ENCODE data around the gene PROX1. TPM values are rescaled to one million over a fixed set of nuclear protein-coding genes. Genes with fewer than 3 reads are reported as not detected.
A peak's percentile ranks its signal among the peaks of the same experiment; 100 is the strongest.

The PROX1 gene
- total RNA-seq, 1 donor from 2014 or later: 3.4 TPM

DNA sequence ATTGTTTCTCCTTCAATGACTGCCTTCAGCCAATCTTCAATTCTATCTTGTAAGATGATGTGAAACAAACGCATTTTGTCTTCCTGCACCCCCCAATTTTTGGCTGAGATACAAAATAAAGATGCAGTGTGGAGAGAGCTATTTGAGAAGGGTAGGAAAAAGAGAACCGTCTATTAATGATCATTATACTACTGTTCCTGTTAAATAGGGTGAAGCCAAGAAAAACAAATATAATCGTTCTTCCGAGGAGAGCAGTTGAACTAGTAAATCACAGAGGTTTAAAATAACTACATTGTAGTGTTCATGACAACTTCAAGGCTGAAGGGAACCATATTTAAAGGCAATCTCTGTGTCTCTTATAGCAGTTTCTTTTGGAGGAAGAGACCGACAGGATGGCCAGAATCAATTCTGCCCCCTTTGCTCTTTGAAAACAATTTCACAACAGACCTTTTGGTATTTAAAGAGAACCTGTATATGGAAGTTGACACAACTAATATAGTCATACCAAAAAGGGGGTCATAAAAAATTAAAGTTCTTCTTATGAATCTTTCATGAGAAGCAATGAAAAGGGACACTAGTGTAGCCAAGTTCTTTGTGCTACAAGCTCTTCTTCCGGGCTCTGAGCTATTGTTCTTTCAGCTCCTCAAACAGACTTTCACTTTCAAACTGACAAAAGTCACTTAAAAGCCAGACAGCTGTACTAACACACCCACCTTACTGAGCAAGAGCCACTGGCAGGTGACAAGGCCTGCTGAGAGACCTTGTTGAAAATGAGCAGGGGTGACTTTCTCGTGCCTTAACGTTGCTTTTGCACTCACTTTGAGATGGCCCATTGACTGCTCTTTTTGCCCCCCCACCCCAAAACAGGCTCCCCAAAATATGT lies 30.9 kb downstream of the PROX1 start:
- DNase-seq (ENCODE audit: low spot score): no peak

DNA sequence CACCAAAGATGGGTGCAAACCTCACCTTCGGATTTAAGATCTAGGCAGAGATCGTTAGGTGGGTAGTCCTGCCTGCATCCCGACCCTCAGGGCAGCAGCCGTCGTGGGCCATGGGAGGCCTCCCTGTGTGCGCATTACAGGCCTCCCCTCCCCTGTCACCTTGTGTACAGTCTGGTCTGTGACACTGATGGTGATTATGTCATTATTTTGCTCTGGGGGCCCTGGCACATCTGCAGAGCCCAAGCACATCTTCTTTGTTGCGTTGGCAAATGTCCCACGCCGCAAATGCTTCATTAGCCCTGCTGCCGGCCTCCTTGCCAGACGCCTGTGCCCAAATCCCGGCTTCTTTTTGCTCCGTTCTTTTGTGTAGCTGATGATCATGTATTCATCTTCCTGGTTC lies 31.7 kb downstream of the PROX1 start:
- DNase-seq (ENCODE audit: low spot score): no peak

DNA sequence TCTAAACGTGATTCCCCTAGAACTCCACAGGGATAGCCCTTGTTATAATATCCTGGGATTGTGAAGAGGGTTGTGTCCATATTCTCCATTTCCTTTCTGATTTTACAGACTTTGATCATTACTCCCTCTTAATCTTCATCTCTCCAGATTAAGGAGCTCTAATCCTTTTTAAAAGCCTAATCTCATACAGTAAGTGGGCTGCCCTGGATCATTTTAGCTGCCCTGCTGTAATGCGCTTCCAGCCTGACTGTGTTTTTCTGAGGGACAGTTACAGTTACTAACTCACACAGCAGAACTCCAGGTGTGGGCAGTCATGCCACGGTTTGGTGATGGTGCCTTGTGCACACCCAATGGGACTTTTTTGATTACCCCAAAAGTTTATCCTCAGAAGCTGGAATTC lies 33.5 kb downstream of the PROX1 start:
- DNase-seq (ENCODE audit: low spot score): no peak

DNA sequence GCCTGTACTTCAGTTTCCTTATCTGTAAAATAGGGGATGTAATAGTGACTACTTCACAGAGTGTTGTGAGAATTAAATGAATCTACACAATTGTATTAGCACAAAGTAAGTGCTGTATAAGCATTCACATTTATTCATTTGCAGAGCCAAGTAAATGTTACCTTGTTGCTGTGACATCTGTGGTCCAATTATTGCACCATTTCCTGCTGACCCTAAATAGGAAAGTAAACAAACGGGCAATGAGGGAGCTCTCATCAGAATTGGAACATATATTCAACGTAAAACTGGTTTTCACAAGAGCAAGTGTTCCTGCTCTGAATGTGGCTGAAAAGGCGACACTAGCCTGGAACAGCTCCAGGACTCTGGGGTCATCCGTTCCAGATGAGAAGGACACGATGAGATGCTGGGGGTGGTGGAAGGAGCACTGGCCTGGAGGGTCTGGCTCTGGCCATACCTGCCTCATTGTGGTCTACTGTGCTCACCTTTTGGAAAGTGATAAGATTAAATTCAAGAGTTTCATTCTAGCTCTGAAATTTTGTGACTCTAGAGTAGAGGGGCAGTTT lies 34.5 kb downstream of the PROX1 start:
- DNase-seq (ENCODE audit: low spot score): no peak

DNA sequence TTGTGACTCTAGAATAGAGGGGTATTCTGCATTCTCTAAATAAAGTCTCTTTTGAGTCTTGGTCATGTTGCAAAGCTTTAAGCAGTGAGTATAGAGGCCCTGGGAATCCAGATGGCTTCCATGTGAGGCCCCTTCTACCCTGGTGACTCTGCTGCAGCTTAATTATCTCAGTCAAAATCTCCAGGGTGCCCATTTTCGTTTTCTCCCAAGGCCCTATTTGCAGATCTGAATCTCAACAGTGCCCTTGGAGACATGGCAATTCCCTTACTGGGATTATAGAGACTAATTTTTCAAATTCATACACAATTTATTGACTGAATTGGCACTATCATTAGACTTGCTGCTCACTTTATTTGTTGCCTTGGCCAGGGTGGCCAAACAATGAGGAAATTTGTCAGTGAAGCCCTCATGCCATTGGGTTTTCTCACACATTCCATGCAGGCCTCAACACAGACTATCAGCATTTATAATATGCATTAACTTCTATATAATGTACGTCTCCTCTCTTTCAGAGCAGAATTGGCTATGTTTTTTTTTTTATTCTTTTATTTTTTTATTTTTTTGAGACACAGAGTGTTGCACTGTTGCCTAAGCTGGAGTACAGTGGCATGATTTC lies 35.1 kb downstream of the PROX1 start:
- DNase-seq (ENCODE audit: low spot score): no peak

DNA sequence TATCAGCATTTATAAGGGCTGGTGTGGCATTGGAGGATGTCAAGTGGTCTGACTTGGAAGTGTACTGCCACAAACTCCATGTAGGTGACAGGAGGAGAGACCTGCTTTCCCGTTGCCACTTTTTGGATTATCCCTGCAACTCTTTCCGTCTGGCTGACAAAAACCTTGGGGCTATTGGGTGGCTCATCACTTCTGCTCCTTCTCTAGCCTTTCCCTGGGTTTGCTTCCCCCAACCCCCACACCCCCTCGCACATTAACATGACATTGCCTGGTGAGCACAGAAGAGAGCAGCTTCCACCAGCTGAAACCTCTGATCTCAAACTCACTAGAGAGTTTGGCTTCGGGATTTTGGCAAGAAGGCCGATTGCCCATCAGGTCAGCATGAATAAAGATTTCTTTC lies 39.2 kb downstream of the PROX1 start:
- DNase-seq (ENCODE audit: low spot score): no peak

DNA sequence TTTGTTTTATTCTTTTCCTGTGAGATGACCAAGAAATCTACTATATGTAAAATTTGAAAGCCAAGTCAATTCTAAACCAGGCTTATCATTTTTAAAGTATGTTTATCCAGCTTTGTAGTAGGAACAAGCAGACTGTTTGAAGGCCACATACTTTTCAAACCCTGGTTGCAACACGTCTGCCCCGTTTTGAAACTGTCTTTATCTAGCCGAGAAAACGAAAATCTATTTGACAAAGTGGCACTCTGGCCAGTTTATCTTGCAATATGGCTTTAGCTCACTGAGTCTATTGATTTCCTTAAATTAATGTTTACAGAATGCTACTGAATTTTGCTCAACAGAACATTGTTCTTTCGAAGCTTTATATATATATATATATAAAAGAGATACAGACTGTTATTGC lies 39.7 kb downstream of the PROX1 start:
- DNase-seq (ENCODE audit: low spot score): peak; percentile 22

DNA sequence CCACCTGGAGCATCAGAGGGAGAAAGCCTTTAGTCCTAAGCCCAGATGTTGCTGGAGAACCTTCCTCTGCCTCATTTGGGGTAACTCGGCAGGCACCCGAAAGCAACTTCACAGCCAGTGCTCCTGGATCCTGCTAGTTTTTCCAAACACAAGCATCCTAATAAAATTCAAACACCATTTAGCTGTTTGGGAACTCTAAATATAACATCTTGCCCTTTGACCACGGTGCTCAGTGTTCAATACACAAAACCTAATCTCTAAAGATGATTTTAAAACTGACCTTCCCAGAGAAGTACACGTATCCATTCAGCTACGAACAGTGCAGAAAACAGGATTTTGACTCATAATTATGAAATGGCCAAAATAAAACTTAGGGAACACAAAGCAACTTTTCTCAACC lies 40.3 kb downstream of the PROX1 start:
- no peak for DNase-seq (ENCODE audit: low spot score)

DNA sequence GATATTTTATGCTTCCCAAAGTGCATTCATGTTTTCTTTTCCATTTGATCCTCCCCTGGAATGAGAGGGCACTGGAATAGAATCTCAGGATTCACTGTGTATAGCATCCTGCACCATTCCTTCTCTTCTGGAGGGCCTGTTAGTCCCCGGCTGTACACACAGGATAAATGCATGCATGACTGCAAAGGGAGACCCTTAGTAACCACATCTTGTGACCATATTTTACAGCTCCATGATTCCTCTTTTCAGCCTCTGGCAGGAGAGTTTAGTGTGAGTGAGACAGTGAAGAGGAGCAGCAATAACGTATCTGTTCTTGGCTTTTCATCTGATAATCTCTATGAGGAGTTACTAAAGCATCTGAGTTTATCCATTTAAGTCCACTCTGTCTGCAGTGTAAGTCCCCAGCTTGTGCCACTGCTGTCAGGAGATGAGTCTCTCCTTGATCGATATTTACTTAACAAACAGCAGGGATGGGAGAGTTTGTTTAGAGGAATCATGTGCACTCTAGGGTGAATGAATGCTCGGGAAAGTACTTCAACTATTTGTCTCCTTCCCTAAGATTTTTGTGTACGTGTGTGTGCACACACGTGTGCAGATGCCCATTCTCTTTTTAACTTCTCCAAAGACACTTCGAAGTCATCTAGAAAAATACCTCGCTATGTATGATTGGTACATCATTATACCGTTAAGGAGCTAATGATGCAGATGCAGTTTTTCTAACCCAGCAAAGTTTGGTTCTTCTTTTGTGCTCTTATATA lies 41.1 kb downstream of the PROX1 start:
- DNase-seq (ENCODE audit: low spot score): peak; percentile 85

DNA sequence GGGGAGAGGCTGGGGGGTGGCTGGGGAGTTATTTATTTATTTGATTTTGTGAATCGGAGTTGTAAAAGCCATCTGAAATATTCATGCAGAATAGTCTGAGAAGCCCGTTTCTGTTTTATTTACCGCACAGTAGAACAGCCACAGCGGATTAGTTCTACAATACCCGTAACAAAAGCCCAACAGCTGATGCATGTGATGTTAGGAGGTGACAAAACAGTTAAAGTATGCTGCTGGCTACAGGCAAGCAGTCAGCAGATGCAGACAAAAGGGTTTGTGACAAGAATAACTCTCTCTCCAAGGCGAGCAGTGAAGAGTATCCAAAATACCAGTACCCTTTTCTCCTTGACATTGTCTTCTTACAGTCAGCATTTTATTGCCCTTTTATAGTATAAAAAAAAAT lies 42.0 kb downstream of the PROX1 start:
- no peak for DNase-seq (ENCODE audit: low spot score)

DNA sequence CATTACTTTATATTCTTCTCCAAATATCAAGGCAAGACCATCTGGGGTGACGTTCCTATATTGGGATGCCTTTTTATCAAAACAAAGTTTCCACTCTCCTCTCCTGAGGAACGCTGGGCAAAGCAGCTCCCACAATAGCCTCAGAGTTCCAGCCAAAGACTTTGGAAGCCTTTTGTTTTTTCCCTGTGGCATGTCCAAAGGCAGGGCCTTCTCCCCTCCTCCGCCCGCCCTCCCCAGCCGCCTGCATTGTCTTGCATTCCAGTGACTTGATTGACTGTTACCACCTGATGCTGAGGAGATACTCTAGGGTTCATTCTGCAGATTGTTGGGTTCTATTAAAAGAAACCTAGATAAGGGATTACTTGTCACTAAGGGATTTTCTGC lies 43.5 kb downstream of the PROX1 start:
- DNase-seq (ENCODE audit: low spot score): no peak

DNA sequence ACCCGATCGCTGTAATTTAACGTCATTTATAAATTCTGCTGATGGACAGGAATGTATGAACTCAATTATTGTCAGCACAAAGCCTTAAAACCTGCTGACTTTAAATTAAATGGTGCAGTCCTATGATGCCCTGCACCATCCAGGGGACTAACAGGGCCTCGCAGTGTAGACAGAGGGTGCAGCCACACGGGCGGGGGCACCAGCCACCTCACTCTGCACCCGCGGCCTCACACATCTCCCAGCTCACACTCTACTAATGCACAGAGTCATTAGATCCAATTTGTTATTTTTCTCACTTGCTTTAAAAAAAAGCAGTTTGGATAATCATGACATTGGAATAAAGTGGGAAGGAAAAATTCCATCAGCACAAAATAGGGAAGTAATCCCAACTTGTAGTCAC lies 49.7 kb downstream of the PROX1 start:
- DNase-seq (ENCODE audit: low spot score): no peak

DNA sequence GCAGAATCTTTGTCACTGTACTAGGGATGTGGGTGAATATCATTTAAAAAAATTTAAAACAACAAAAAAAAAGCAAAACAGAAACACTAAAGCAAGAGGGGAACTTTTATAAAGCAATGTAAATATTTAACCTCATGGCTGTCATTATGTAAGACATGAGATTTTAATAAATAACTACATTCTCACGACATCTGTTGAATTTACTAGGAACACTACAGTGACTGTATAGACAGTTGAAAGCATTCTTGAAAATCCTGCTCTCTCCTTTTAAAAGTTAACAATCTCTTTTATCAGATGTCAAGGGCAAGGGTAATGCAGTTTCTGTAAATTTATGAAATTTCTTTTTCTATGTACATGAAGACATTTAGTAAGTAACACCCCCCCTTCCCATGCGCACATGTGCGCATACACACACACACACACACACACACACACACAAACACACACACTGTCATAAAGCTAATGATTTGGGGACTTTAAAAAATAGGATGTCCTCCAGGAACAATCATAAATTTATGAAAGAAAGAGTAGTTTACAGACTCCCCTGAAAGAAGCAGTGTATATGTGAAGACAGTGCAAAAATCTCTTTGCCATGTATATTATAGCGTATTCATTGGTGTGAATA lies 51.7 kb downstream of the PROX1 start:
- no peak for DNase-seq (ENCODE audit: low spot score)

DNA sequence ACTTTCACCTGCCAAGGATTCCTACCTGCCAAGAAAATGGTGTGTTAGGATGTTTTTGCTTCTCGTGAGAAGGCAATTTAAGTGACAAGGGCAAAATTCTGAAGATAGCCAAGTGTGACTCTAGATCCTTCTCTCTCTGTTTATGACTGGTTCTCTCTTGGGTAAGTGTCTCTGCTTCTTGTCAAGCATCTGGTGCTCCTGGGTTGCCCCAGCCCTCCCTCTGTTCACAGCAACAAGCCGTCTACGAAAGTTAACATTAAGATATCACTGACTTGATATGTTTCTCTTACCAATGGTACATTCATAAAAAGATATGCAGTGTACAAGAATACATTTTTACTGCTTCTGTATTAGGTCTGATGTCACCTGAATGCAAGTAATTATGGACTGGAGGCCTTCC lies 55.4 kb downstream of the PROX1 start:
- DNase-seq (ENCODE audit: low spot score): no peak

DNA sequence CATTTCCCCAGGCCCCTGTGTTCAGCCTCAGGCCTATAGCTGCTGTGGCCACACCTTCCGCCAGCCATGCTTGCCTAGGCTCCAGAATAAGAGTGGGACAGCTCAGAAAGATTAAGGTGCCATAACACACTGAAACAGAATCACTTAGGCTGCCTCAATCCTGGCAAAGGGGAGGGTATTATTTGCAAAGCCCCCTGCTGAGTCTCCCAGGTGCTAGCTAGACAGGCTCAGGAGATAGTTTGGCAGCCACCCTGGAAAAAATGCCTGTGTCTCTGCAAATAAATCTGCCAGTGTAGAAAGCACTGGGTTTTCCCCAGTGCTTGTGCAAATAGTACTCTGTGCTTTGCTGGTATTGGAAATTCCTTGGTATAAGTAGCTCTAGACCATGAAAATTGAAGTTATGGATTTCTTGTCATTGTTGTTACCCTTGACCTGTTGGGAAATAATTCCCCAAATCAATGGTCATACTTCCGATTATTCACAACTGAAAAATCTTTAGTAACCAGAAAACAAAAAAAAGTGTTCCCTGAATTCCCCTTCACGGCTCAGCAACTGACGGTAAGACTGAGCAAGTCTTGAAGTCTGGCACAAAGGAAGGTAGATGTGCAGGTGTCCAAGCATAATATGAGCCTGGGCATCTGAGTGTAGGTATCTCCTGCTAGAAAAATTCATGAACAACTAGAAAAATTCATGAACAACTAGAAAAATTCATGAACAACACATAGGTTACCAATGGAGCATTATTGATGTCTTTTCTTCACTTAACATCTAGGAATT lies 56.9 kb downstream of the PROX1 start:
- no peak for DNase-seq (ENCODE audit: low spot score)

DNA sequence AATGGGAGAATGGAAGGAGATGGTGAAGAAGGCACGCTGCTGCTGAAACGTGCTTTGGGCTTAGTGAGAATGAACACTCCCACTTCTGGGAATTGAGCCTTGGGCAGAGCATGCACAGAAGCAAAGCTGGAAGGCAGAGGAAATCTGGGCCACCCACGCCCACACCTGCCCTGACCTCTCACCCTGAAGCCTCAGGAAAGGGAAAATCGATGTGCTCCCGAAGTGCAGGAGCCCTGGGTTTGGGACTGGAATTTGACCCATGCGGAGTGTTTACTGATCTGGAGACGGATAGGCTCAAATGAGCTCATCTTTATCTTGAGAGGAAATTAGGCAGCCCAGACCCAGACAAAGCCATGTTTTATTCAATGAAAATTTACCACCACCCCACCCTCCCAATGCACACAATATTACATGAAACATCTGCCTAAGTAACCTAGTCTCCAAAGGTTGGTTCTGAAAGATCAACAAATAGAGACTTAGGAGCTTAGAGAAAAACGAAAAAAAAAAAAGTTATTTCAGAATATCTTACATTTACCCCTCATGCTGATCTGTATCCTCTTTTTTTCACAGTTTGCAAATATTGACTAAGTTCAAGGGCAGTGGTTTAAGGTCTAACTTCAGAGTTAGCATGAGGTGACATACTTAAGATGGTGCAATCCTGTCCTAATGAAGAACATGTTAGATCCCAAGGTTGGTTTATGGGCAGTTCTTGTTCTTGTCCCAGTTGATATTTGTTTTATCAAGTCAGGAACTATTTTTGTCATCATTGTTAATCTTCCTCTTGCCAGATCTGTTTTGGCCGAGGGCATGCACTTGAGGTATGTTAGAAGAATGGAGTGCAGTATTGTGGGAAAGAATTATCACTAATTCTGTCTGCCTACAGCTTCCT lies 63.0 kb downstream of the PROX1 start:
- no peak for DNase-seq (ENCODE audit: low spot score)

DNA sequence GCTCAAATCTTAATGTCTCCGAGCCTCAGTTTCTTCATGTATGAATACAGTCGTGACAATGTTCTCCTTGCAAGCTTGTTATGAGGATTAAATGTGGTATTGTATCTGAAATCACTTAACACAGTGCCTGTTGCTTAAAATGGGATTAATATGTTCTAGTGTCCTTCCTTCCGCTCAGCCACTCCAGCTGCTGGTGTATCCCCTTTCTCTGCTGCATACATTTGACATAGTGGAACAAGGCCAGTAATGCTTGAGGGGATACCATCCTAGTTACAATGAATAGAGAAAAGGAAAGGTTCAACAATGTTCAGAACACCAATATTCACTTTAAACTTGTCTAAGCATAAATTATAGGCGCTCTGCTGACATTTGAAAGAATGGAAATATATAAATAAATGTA lies 64.0 kb downstream of the PROX1 start:
- no peak for DNase-seq (ENCODE audit: low spot score)

DNA sequence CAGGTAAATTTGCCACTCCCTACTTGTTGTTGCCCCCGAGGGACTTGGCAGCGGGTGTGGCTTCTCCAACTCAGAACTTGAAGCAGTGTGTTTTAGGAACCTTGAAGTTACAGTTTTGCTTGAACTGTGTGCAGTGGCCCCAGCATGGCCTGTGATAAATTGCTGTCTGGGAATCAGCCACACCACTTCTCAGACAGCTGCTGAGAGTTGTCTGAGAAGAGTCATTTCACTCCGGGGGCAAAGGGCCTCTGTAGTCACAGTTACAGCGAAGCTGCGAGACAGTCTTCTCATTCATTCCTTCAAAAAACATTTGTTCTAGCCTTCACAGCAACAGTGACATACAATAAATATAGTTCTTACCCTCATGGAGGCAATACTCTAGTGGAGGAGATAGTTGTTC lies 70.3 kb downstream of the PROX1 start:
- no peak for DNase-seq (ENCODE audit: low spot score)

DNA sequence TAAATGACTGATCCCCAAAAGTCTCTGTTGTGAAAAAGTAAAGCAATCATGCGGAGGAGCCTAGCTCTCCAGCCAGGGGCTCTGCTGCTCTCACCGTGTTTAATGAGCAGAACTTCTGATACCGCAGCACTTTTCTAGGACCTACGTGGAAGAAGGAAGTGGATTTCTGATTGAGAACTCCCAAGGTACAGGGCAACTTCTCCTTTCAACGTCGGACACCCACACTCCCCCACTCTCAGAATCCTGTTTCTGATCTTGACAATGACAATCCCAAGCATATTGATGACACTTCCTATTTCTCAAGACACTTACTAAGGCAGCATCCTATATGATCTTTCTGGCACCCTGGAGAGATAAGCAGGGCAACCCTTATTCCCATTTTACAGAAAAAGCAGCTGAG lies 78.4 kb downstream of the PROX1 start:
- no peak for DNase-seq (ENCODE audit: low spot score)

DNA sequence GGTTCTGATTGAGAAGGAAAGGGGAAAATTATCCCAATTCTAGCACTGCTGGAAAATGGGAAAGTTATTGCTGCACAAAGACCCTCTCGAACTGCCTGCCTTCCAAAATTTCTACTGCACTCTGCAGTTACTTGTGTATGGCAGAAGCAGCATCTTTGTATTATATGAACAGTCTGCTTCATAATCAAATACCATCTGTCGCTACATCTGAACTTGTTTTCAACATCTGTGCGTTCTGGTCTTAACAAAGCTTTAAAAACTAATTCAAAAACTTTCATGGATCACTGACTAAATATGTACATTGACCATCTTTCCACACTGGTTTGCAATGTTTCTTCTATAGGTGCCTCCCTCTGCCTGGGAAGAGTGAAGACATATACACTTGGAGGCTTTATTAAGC lies 79.2 kb downstream of the PROX1 start:
- DNase-seq (ENCODE audit: low spot score): no peak

Measured in umbilical cord (tissue), 2 donors.